Measurements from ENCODE around the gene RRP15.

RRP15 gene

GRCh38 chr1:218255090-218255489, 30.0 kb upstream of the RRP15 start:
- no peak for DNase-seq (ENCODE audit: low read depth)
- no peak for TF ChIP-seq CTCF (conservative IDR thresholded peaks at IDR 0.05; ENCODE audit: low read depth, low read length)
- no peak overlapping the region for H3K4me3 ChIP-seq (ENCODE audit: low read depth, low read length)

DNA sequence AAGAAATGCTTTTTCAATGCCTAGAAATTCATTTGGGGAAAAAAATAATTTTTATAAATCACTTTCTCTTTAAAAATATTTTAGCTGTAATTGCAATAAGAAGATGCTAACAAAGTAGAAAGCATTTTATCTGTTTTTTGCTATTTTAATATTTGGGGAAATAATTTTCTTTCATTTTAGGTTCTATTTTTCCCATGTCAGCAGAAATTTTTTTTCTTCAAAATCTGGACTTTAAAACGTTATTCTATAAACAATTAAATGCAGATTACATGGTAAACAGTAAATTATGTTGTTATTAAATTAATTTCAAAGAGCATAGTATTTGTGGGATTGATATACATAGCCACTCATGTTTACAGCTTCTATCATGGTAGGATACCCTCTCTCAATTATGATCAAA, 27.7 kb upstream of the RRP15 start:
- TF ChIP-seq CTCF (conservative IDR thresholded peaks at IDR 0.05; ENCODE audit: low read depth, low read length), result no peak
- no peak for DNase-seq (ENCODE audit: low read depth)
- no peak overlapping the region for H3K4me3 ChIP-seq (ENCODE audit: low read depth, low read length)

- no peak overlapping the region for H3K4me3 ChIP-seq (ENCODE audit: low read depth, low read length)
- no peak for DNase-seq (ENCODE audit: low read depth)
- no peak for TF ChIP-seq CTCF (conservative IDR thresholded peaks at IDR 0.05; ENCODE audit: low read depth, low read length)
Observed at GRCh38 chr1:218257971-218258370, 27.1 kb upstream of the RRP15 start.

- H3K4me3 ChIP-seq (ENCODE audit: low read depth, low read length), result no peak overlapping the region
- no peak for TF ChIP-seq CTCF (conservative IDR thresholded peaks at IDR 0.05; ENCODE audit: low read depth, low read length)
- DNase-seq (ENCODE audit: low read depth), result no peak
Observed at GRCh38 chr1:218259339-218259738, 25.8 kb upstream of the RRP15 start.

- DNase-seq (ENCODE audit: low read depth), result peak; percentile 18
- H3K4me3 ChIP-seq (ENCODE audit: low read depth, low read length), result no peak overlapping the region
- TF ChIP-seq CTCF (conservative IDR thresholded peaks at IDR 0.05; ENCODE audit: low read depth, low read length), result peak; percentile 23
Observed at GRCh38 chr1:218259800-218260199, 25.3 kb upstream of the RRP15 start.

DNA sequence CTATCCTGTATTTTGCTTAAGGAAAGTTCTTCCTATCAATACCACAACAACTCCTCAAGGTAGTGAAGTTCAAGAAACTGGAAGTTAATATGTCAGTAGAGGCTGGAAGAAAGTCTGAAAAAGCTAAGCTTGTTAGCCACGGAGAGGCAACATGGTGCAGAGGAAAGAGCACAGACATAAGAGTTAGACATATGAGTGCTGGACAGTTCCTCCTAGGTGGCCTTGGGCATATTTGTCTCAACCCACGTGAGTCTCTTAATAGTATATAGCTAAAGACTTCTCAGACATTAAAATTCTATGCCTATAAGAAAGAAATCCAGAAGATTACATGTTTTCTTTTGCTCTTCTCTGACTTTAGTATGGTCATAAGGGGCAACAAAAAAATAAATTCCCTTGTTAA, 22.8 kb upstream of the RRP15 start:
- DNase-seq (ENCODE audit: low read depth), result peak; percentile 5
- TF ChIP-seq CTCF (conservative IDR thresholded peaks at IDR 0.05; ENCODE audit: low read depth, low read length), result no peak

GRCh38 chr1:218266356-218266755, 18.7 kb upstream of the RRP15 start:
- no peak overlapping the region for H3K4me3 ChIP-seq (ENCODE audit: low read depth, low read length)
- no peak for TF ChIP-seq CTCF (conservative IDR thresholded peaks at IDR 0.05; ENCODE audit: low read depth, low read length)
- DNase-seq (ENCODE audit: low read depth), result peak; percentile 18

More for the DNA sequence above, 22.8 kb upstream of the RRP15 start:
- H3K4me3 ChIP-seq (ENCODE audit: low read depth, low read length), result no peak overlapping the region
